Calu3 (cell line): ENCODE results near the gene ABCF3. TPM values are rescaled to one million over a fixed set of nuclear protein-coding genes. Genes with fewer than 3 reads are reported as not detected.

Experiments used
- BruUV-seq: library from RNA; stranded (reverse); fragments of 400-500 nt; replicated peaks from 2 replicates; lab custom pipeline; 2021; lab: Mats Ljungman, UMichigan
- CTCF ChIA-PET: fragments of 300-600 bp; sonication (Branson Sonifier 250); formaldehyde crosslinking; loops from one replicate; lab custom pipeline; 2022; ENCODE audit warnings: antibody characterized with exemption; lab: Charles Lee
- DNase-seq: peaks from one replicate; pipeline ENCODE4 v3.0.0; 2022
- H3K27ac Mint-ChIP-seq: one replicate; pipeline ENCODE4 v1.8.0; 2022; ENCODE audit warnings: mixed read lengths; ENCODE audit not compliant: unreplicated experiment
- H3K27me3 Mint-ChIP-seq: one replicate; pipeline ENCODE4 v1.8.0; 2022; ENCODE audit warnings: mixed read lengths; ENCODE audit not compliant: unreplicated experiment
- H3K36me3 Mint-ChIP-seq: one replicate; pipeline ENCODE4 v1.8.0; 2022; ENCODE audit warnings: mild to moderate bottlenecking, moderate library complexity, mixed read lengths; ENCODE audit not compliant: insufficient read depth, unreplicated experiment
- H3K4me1 Mint-ChIP-seq: one replicate; pipeline ENCODE4 v1.8.0; 2022; ENCODE audit warnings: mild to moderate bottlenecking, low read depth, mixed read lengths; ENCODE audit not compliant: unreplicated experiment
- H3K4me3 Mint-ChIP-seq: one replicate; pipeline ENCODE4 v1.8.0; 2022; ENCODE audit warnings: mild to moderate bottlenecking, low read depth, moderate library complexity, mixed read lengths; ENCODE audit not compliant: unreplicated experiment
- H3K9me3 Mint-ChIP-seq: one replicate; pipeline ENCODE4 v1.8.0; 2022; ENCODE audit warnings: low read depth, mixed read lengths; ENCODE audit not compliant: unreplicated experiment
- CTCF ChIP-seq: fragments of 200-600 bp; IDR thresholded peaks from one replicate; pipeline ENCODE4 v1.8.0; 2022; ENCODE audit warnings: antibody characterized with exemption; ENCODE audit not compliant: unreplicated experiment
- intact Hi-C: fragments of 100-400 bp; cut with micrococcal nuclease; formaldehyde crosslinking; loops from one replicate; pipeline ENCODE4 v1.10.0; 2022; ENCODE audit not compliant: unreplicated experiment
- total RNA-seq: library from RNA; stranded (reverse); gene quantifications from 2 replicates; pipeline ENCODE4 v1.2.3, GENCODE V29; 2022

Gene ABCF3
- total RNA-seq, 1 experiment from 2014 or later = 116 TPM

GRCh38 chr3:184189421-184189820 is 3.4 kb downstream of the ABCF3 start:
- CTCF ChIA-PET = no interaction called here
- peaks cover 27% of the 10 kb centered on the region for H3K4me1 Mint-ChIP-seq
- intact Hi-C loops = no loop called here
- no peak overlapping the region for H3K27ac Mint-ChIP-seq
- TF ChIP-seq CTCF = no peak
- H3K27me3 Mint-ChIP-seq = no peaks in the 10 kb centered on the region
- H3K36me3 Mint-ChIP-seq = peaks cover 82% of the 10 kb centered on the region
- DNase-seq = no peak
- no peaks in the 10 kb centered on the region for H3K9me3 Mint-ChIP-seq
- BruUV-seq = no TSS peak
- H3K4me3 Mint-ChIP-seq = no peak overlapping the region

- CTCF ChIA-PET = no interaction called here
- peaks cover 58% of the 10 kb centered on the region for H3K36me3 Mint-ChIP-seq
- H3K9me3 Mint-ChIP-seq = no peaks in the 10 kb centered on the region
- no peak overlapping the region for H3K27ac Mint-ChIP-seq
- H3K4me3 Mint-ChIP-seq = no peak overlapping the region
- intact Hi-C loops = no loop called here
- H3K4me1 Mint-ChIP-seq = peaks cover 3% of the 10 kb centered on the region
- BruUV-seq = no TSS peak
- no peak for DNase-seq
- no peaks in the 10 kb centered on the region for H3K27me3 Mint-ChIP-seq
- TF ChIP-seq CTCF = no peak
Observed at GRCh38 chr3:184192889-184193288, 6.9 kb downstream of the ABCF3 start.

- Mint-ChIP-seq H3K36me3 (peaks cover 48% of the 10 kb centered on the region), H3K4me1 (no peaks in the 10 kb centered on the region), H3K27me3 (no peaks in the 10 kb centered on the region), H3K4me3 (no peak overlapping the region), H3K27ac (no peak overlapping the region), H3K9me3 (no peaks in the 10 kb centered on the region)
- no peak for DNase-seq
- intact Hi-C loops = no loop called here
- TF ChIP-seq CTCF = no peak
- no TSS peak for BruUV-seq
- CTCF ChIA-PET = no interaction called here
Observed at GRCh38 chr3:184193991-184194539, 8.1 kb downstream of the ABCF3 start.

- no TSS peak for BruUV-seq
- Mint-ChIP-seq H3K4me3 (no peak overlapping the region), H3K27ac (no peak overlapping the region), H3K9me3 (no peaks in the 10 kb centered on the region), H3K36me3 (peaks cover 38% of the 10 kb centered on the region), H3K27me3 (no peaks in the 10 kb centered on the region), H3K4me1 (no peaks in the 10 kb centered on the region)
- CTCF ChIA-PET = no interaction called here
- intact Hi-C loops = no loop called here
- no peak for TF ChIP-seq CTCF
- no peak for DNase-seq
Observed at GRCh38 chr3:184196536-184196935, 10.5 kb downstream of the ABCF3 start.
